IMR-90 (cell line): Measurements from ENCODE around the gene PEX14. TPM values are rescaled to one million over a fixed set of nuclear protein-coding genes. Genes with fewer than 3 reads are reported as not detected.

ENCODE experiments used
- ATAC-seq: fragments of 200-7000 bp; cut with Tn5 transposase; 2 replicates; pipeline ENCODE4 v1.9.1; 2020; ENCODE audit warnings: low read depth, mild to moderate bottlenecking, moderate library complexity
- BruUV-seq: library from RNA; stranded (reverse); fragments of 400-500 nt; replicated peaks from 2 replicates; lab custom pipeline; 2021; lab: Mats Ljungman, UMichigan
- CTCF ChIA-PET: fragments of 300-600 bp; formaldehyde crosslinking; extraction: SDS; loops from one replicate; lab custom pipeline; 2021; ENCODE audit warnings: antibody characterized with exemption; lab: Yijun Ruan, JAX
- POLR2A ChIA-PET: fragments of 300-600 bp; sonication (Branson Sonifier 250); formaldehyde crosslinking; loops from one replicate; lab custom pipeline; 2022; ENCODE audit warnings: antibody characterized with exemption; ENCODE audit not compliant: unreplicated experiment; lab: Charles Lee
- DNase-seq: peaks from one replicate; pipeline ENCODE4 v3.0.0; 2013
- H2AFZ ChIP-seq: replicated peaks from 2 replicates; pipeline ENCODE3; 2013; ENCODE audit warnings: low read length, mild to moderate bottlenecking; ENCODE audit not compliant: poor library complexity
- H2AK5ac ChIP-seq: 2 replicates; pipeline ENCODE4 v1.6.1; 2013; ENCODE audit warnings: low read depth, low read length, inconsistent platforms
- H2AK9ac ChIP-seq: replicated peaks from 2 replicates; pipeline ENCODE3; 2013; ENCODE audit warnings: mild to moderate bottlenecking, low read depth, low read length, moderate library complexity; ENCODE audit not compliant: poor library complexity
- H2BK120ac ChIP-seq: 2 replicates; pipeline ENCODE4 v1.6.1; 2013; ENCODE audit warnings: low read depth, low read length, inconsistent platforms
- H2BK15ac ChIP-seq: 3 replicates; pipeline ENCODE4 v1.6.1; 2013; ENCODE audit warnings: low read depth, low read length, inconsistent platforms
- H2BK20ac ChIP-seq: 2 replicates; pipeline ENCODE4 v1.6.1; 2013; ENCODE audit warnings: low read depth, mild to moderate bottlenecking, inconsistent platforms, low read length, moderate library complexity
- H2BK5ac ChIP-seq: 2 replicates; pipeline ENCODE4 v1.6.1; 2013; ENCODE audit warnings: mild to moderate bottlenecking, low read depth, low read length, inconsistent platforms; ENCODE audit not compliant: poor library complexity, severe bottlenecking
- H3K14ac ChIP-seq: replicated peaks from 2 replicates; pipeline ENCODE4 v1.6.1; 2013; ENCODE audit warnings: low read depth, low read length, inconsistent platforms
- H3K18ac ChIP-seq: 2 replicates; pipeline ENCODE4 v1.6.1; 2013; ENCODE audit warnings: low read depth, low read length, control low read depth
- H3K23ac ChIP-seq: 2 replicates; pipeline ENCODE4 v1.6.1; 2013; ENCODE audit warnings: low read depth, low read length, inconsistent platforms
- H3K27ac ChIP-seq: 2 replicates; pipeline ENCODE4 v1.5.1; 2013; ENCODE audit warnings: mild to moderate bottlenecking, control low read depth, low read length; ENCODE audit not compliant: insufficient read depth
- H3K27me3 ChIP-seq: 2 replicates; pipeline ENCODE4 v1.6.1; 2013; ENCODE audit warnings: low read length; ENCODE audit not compliant: control insufficient read depth, insufficient read depth
- H3K36me3 ChIP-seq: 2 replicates; pipeline ENCODE4 v1.6.1; 2013; ENCODE audit warnings: low read length, mixed read lengths; ENCODE audit not compliant: control insufficient read depth, insufficient read depth
- H3K4ac ChIP-seq: 2 replicates; pipeline ENCODE4 v1.6.1; 2013; ENCODE audit warnings: low read depth, low read length, inconsistent platforms
- H3K4me1 ChIP-seq: 2 replicates; pipeline ENCODE4 v1.6.1; 2013; ENCODE audit warnings: low read length, mixed read lengths; ENCODE audit not compliant: control insufficient read depth, insufficient read depth
- H3K4me2 ChIP-seq: 2 replicates; pipeline ENCODE4 v1.6.1; 2013; ENCODE audit warnings: low read depth, mild to moderate bottlenecking, control low read depth, low read length, moderate library complexity
- H3K4me3 ChIP-seq: 2 replicates; pipeline ENCODE4 v1.5.1; 2013; ENCODE audit warnings: low read depth, mild to moderate bottlenecking, control low read depth, low read length, moderate library complexity; ENCODE audit not compliant: insufficient read depth
- H3K56ac ChIP-seq: 2 replicates; pipeline ENCODE4 v1.6.1; 2013; ENCODE audit warnings: low read length, inconsistent platforms; ENCODE audit not compliant: insufficient read depth; ENCODE audit errors: extremely low read depth
- H3K79me1 ChIP-seq, 2 experiments: 2 replicates each; pipeline ENCODE4 v1.6.1; 2013; ENCODE audit warnings: low read length in 2 of 2, inconsistent platforms in 1 of 2, low read depth in 1 of 2
- H3K9ac ChIP-seq: 2 replicates; pipeline ENCODE4 v1.6.1; 2013; ENCODE audit warnings: low read depth, low read length, control low read depth
- H3K9me1 ChIP-seq: 2 replicates; pipeline ENCODE4 v1.6.1; 2013; ENCODE audit warnings: low read length, inconsistent platforms; ENCODE audit not compliant: insufficient read depth
- H3K9me3 ChIP-seq: 2 replicates; pipeline ENCODE4 v1.6.1; 2013; ENCODE audit warnings: low read length; ENCODE audit not compliant: control insufficient read depth, insufficient read depth
- H4K20me1 ChIP-seq: 2 replicates; pipeline ENCODE4 v1.6.1; 2013; ENCODE audit warnings: low read length, inconsistent platforms; ENCODE audit not compliant: insufficient read depth
- H4K5ac ChIP-seq: 2 replicates; pipeline ENCODE4 v1.6.1; 2013; ENCODE audit warnings: mild to moderate bottlenecking, low read depth, low read length, control low read depth
- H4K8ac ChIP-seq, 2 experiments: 2 replicates each; pipeline ENCODE4 v1.6.1; 2013; ENCODE audit warnings: low read depth in 2 of 2, low read length in 2 of 2, control low read depth in 1 of 2, inconsistent platforms in 1 of 2
- H4K91ac ChIP-seq: 2 replicates; pipeline ENCODE4 v1.6.1; 2013; ENCODE audit warnings: low read depth, low read length, inconsistent platforms; ENCODE audit not compliant: insufficient read depth
- FOS ChIP-seq: fragments of 150-350 bp; IDR thresholded peaks from 2 replicates; pipeline ENCODE4 v1.6.1; 2016; ENCODE audit warnings: low read depth, low read length
- WGBS, 2 experiments: methylation state at CpG; one replicate each; pipeline versions ENCODE4 v1.1.5 to v1.1.7; 2013; ENCODE audit warnings: missing lambda C conversion rate in 2 of 2; ENCODE audit not compliant: insufficient read length in 1 of 2; ENCODE audit errors: extremely low coverage in 2 of 2; 5-methylcytosine and 5-hydroxymethylcytosine counted together
- dilution Hi-C: fragments of 300-500 bp; cut with HindIII; formaldehyde crosslinking; loops from one replicate; pipeline ENCODE4 v1.14.3; 2018; ENCODE audit warnings: low sequenced_read_pairs; ENCODE audit not compliant: unreplicated experiment
- in situ Hi-C: fragments of 300-500 bp; cut with MboI; formaldehyde crosslinking; loops from 3 replicates; pipeline ENCODE4 v1.14.3; 2019; ENCODE audit warnings: low sequenced_read_pairs, inconsistent platforms, mixed read lengths
- intact Hi-C: fragments of 100-400 bp; cut with micrococcal nuclease; formaldehyde crosslinking; loops from 2 replicates; pipeline ENCODE4 v1.10.0; 2022
- polyA plus RNA-seq, 3 experiments: library from polyadenylated mRNA; depleted of rRNA; stranded (reverse); fragments of >200 nt; gene quantifications; 2 replicates each; pipeline ENCODE4 v1.2.3, GENCODE V29; 2012; ENCODE audit warnings: low replicate concordance in 1 of 3
- total RNA-seq: library from RNA; depleted of rRNA; stranded (reverse); fragments of >200 nt; gene quantifications from 2 replicates; pipeline ENCODE4 v1.2.3, GENCODE V29; 2012

The PEX14 gene
- total and polyA plus RNA-seq, 2 of the 4 experiments (the other 2 are of a cell fraction): 9.5 to 22.5 TPM

GRCh38 chr1:10625076-10625475 lies 150.3 kb downstream of the PEX14 start:
- ChIA-PET POLR2A (no interaction called here), CTCF (no interaction called here)
- intact Hi-C loops: no loop called here

More at GRCh38 chr1:10625076-10625475, 150.3 kb downstream of the PEX14 start:
- no peak overlapping the region for H3K27ac ChIP-seq
- H3K14ac ChIP-seq: no peak overlapping the region
- H4K8ac ChIP-seq: no peak overlapping the region
- ATAC-seq: no peak
- no peak overlapping the region for H2AK5ac ChIP-seq
- no peak overlapping the region for H3K4me3 ChIP-seq
- no peak overlapping the region for H2BK5ac ChIP-seq
- no peak overlapping the region for H3K23ac ChIP-seq
- H4K5ac ChIP-seq: no peak overlapping the region
- H2BK15ac ChIP-seq: no peak overlapping the region
- DNase-seq: no peak
- H2BK20ac ChIP-seq: no peak overlapping the region
- no peak overlapping the region for H3K18ac ChIP-seq
- WGBS, 2 experiments: 85% methylated on average over 5 of the region's 9 CpGs; no CpG with 5 or more reads in 1 of the 2 experiments
- H3K4me2 ChIP-seq: no peak overlapping the region
- no peaks in the 10 kb centered on the region for H3K9me1 ChIP-seq
- H4K20me1 ChIP-seq: no peaks in the 10 kb centered on the region
- no peaks in the 10 kb centered on the region for H3K27me3 ChIP-seq
- no peaks in the 10 kb centered on the region for H3K9me3 ChIP-seq
- BruUV-seq: no TSS peak
- TF ChIP-seq FOS: no peak
- dilution Hi-C loops (no loop called here), in situ Hi-C loops (no loop called here)
- H3K9ac ChIP-seq: no peak overlapping the region
- H3K36me3 ChIP-seq: peaks cover 27% of the 10 kb centered on the region
- H2AFZ ChIP-seq: no peak overlapping the region
- no peak overlapping the region for H3K4ac ChIP-seq
- no peaks in the 10 kb centered on the region for H3K4me1 ChIP-seq
- no peak overlapping the region for H2AK9ac ChIP-seq
- no peak overlapping the region for H2BK120ac ChIP-seq
- no peak overlapping the region for H3K56ac ChIP-seq
- no peaks in the 10 kb centered on the region for H3K79me1 ChIP-seq
- H4K91ac ChIP-seq: no peak overlapping the region
